ENCODE results near the gene LUZP1. TPM values are rescaled to one million over a fixed set of nuclear protein-coding genes. Genes with fewer than 3 reads are reported as not detected.
"Not testable (repeated sequence)": the region's sequence is repeated elsewhere in the genome, so short reads cannot be mapped to it uniquely, and the experiment has no call there.

Gene LUZP1
- total and polyA plus RNA-seq, 12 donors: 6.4 to 40.1 (median 29.9) TPM

DNA sequence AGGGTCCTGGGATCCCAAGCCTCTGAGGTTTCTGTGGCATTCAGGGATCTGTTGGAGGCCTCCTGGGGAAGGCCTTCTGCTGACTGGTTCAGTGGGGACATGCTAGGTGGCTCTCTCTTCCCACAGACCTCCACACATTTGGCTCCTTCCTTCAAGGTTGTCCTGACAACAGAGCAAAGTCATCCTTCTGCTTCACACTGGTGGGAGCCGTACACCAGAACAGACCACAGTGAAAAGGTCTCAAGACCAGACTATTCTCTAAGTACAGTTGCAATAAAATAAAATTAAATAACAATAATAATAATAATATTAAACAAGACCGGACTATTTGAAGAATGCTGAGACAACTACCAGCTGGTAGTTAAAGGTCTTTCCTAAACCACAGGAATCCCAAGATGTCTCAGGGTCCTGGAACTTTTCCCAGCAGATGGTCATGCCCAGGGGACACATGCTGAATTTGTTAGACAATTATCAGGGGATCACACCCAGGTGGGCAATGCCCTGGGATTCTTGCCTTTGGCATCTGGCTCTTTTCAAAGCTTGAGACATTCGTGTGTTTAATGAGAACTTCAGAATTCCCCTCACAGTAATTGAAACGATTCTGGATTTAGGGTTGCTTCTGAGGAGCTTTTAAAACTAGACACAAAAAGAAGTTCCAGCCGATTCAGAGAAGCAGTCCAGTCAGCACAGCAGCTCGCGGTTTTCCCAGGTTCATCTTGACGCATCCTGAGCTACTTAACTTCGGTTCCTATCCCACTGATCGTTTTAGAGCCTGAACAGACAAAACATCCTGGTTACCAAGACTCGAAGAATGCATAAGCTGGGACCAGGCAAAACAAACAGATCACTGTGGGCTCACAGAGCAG is 25.7 kb upstream of the LUZP1 start:
- Histone ChIP-seq H3K9me3 (no peaks in the 10 kb centered on the region), H3K4me3 (no peak overlapping the region), H3K4me1 (no peaks in the 10 kb centered on the region), H3K36me3 (no peaks in the 10 kb centered on the region), H3K27ac (no peak overlapping the region), H3K27me3 (peaks cover 0 to 4% (median 0%) of the 10 kb centered on the region in 7 donors)
- WGBS, 2 donors: 62 to 67% methylated on average over 11 of the region's 11 CpGs
- DNase-seq (no peak), ATAC-seq (no peak)
- TF ChIP-seq, protein P1, sequence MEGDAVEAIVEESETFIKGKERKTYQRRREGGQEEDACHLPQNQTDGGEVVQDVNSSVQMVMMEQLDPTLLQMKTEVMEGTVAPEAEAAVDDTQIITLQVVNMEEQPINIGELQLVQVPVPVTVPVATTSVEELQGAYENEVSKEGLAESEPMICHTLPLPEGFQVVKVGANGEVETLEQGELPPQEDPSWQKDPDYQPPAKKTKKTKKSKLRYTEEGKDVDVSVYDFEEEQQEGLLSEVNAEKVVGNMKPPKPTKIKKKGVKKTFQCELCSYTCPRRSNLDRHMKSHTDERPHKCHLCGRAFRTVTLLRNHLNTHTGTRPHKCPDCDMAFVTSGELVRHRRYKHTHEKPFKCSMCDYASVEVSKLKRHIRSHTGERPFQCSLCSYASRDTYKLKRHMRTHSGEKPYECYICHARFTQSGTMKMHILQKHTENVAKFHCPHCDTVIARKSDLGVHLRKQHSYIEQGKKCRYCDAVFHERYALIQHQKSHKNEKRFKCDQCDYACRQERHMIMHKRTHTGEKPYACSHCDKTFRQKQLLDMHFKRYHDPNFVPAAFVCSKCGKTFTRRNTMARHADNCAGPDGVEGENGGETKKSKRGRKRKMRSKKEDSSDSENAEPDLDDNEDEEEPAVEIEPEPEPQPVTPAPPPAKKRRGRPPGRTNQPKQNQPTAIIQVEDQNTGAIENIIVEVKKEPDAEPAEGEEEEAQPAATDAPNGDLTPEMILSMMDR (IDR thresholded peaks at IDR 0.05): no peak
- intact Hi-C loops (cut with DNase I): no loop called here

DNA sequence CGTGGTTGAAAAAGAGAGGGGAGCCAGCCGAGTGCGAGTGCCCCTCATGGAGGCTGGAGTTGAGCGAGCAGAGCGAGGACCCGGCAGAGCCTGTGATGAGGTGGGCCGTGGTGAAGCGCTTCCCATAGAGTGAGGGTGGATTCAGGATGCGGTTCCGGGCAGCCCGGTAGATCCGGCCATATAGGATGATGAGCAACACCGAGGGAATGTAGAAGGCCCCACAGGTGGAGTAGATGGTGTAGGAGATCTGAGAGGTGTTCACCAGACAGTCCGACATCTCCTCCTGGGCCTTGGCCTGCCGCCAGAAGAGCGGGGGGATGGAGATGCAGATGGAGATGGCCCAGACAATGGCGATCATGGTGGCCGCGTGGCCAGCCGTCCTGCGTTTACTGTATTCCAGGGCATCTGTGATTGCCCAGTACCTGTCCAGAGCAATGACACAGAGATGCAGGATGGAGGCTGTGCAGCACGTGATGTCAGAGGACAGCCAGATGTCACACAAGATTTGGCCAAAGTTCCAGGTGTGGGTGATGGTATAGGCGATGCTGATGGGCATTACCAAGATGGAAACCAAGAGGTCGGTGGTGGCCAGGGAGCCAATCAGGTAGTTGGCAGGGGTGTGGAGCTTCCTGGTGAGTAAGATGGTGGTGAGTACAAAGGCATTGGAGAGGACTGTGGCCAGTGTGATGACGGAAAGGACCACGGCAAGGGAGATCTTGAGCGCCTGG is 24.9 kb upstream of the LUZP1 start:
- H3K36me3 ChIP-seq: no peaks in the 10 kb centered on the region
- H3K27ac ChIP-seq: no peak overlapping the region
- intact Hi-C loops (cut with DNase I): no loop called here
- H3K4me1 ChIP-seq: no peaks in the 10 kb centered on the region
- no peaks in the 10 kb centered on the region for H3K9me3 ChIP-seq
- ATAC-seq (no peak), DNase-seq (no peak)
- WGBS, 2 donors: 95 to 96% methylated on average over 27 of the region's 27 CpGs
- H3K27me3 ChIP-seq: peaks cover 0 to 4% (median 0%) of the 10 kb centered on the region in 7 donors
- H3K4me3 ChIP-seq: no peak overlapping the region
- TF ChIP-seq, protein P1 (IDR thresholded peaks at IDR 0.05): no peak

DNA sequence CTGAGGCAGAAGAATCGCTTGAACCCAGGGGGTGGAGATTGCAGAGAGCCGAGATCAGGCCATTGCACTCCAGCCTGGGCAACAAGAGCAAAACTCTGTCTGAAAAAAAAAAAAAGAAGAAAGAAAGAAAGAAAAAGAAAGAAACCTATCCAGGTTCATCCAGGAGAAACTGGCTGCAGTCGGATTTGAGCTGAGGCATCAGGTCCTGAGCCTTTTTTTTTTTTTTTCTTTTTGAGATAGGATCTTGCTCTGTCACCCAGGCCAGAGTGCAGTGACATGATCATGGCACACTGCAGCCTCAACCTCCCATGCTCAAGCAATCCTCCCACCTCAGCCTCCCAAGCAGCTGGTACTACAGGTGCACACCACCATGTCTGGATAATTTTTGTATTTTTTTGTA is 22.5 kb upstream of the LUZP1 start:
- Histone ChIP-seq H3K36me3 (no peaks in the 10 kb centered on the region), H3K4me1 (no peaks in the 10 kb centered on the region), H3K27me3 (peaks cover 0 to 2% (median 0%) of the 10 kb centered on the region in 7 donors), H3K9me3 (no peaks in the 10 kb centered on the region), H3K4me3 (no peak overlapping the region), H3K27ac (no peak overlapping the region)
- intact Hi-C loops (cut with DNase I): no loop called here
- ATAC-seq: no peak
- 96 to 98% methylated on average over 3 of the region's 3 CpGs for WGBS, 2 donors
- no peak for DNase-seq
- TF ChIP-seq, protein P1 (IDR thresholded peaks at IDR 0.05): no peak

- H3K27ac ChIP-seq, H3K4me3 ChIP-seq, H3K27me3 ChIP-seq, DNase-seq, H3K4me1 ChIP-seq, H3K9me3 ChIP-seq, H3K36me3 ChIP-seq, ATAC-seq: not testable (repeated sequence)
- intact Hi-C loops (cut with DNase I): loop anchor here in 3 of 10 donors (5.0 to 10.0 kb wide), 2 partner anchors 204 to 212 kb away; no protein-coding TSS in a partner anchor
- 93 to 95% methylated on average over 13 of the region's 13 CpGs for WGBS, 2 donors
Measured at GRCh38 chr1:23188936-23189452, 20.3 kb upstream of the LUZP1 start.
